Measurements from ENCODE around the gene ADAM12.

DNA sequence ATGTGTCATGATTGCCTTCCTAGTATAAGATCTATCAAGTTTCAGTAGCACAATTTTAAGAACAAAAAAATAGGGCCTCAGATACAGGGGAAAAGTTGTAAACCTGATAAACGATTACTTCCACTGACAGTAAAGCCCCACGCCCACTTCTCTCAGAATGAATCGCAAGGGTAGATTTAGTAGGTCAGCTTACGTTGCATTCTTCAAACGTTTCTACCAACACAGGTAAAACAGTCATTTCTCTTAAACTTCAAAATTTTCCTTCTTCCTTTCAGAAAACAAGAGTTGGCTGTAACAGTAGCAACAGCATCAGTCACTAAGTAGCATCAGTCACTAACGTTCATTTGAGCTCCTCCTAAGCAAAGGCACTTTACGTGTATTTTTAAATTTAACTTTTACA lies 221.5 kb downstream of the ADAM12 start:
- TF ChIP-seq POLR2A (IDR thresholded peaks at IDR 0.05; ENCODE audit: low read depth, low read length) (no peak), TAF1 (IDR thresholded peaks at IDR 0.05; ENCODE audit: low read depth, low read length) (no peak), POLR2AphosphoS5 (IDR thresholded peaks at IDR 0.05; ENCODE audit: low read depth, low read length) (no peak), PAX5 (IDR thresholded peaks at IDR 0.05; ENCODE audit: insufficient read depth, low read length, severe bottlenecking) (no peak), POU2F2 (IDR thresholded peaks at IDR 0.05; ENCODE audit: low read depth, low read length) (no peak)

All from GM12891 (cell line).